Retina (tissue), 1 donor: ENCODE results near the gene TAX1BP1.

Experiments
- DNase-seq: peaks from one replicate; pipeline ENCODE4 v3.0.0-alpha.2; 2016

Gene TAX1BP1

GRCh38 chr7:27782849-27783248, 42.9 kb downstream of the TAX1BP1 start:
- no peak for DNase-seq

DNA sequence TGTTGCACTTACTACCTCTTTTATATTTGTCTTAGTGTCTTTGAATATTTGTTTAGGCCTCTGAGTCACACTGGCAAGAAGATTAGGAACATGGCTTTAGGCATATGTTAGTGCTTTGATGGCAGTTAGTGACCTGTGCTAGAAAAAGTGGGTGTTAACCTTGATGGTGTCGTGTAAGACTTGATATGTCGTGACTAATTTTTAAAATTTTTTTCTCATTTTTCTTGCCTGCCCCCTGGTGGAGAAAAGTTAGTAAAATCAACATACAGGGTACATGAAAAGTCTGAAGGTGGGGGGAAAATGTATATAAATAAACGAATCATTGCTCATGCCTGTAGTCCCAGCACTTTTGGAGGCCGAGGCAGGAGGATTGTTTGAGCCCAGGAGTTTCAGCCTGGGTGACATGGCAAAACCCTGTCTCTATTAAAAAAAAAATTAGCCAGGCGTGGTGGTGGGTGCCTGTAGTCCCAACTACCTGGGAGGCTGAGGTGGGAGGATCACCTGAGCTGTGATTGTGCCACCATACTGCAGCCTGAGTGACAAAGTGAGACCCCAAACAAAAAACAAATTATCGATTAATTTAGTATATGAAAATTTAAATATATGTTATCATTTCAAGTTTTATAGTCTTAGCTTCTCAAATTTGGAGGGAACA, 44.6 kb downstream of the TAX1BP1 start:
- peak; percentile 22 for DNase-seq

DNA sequence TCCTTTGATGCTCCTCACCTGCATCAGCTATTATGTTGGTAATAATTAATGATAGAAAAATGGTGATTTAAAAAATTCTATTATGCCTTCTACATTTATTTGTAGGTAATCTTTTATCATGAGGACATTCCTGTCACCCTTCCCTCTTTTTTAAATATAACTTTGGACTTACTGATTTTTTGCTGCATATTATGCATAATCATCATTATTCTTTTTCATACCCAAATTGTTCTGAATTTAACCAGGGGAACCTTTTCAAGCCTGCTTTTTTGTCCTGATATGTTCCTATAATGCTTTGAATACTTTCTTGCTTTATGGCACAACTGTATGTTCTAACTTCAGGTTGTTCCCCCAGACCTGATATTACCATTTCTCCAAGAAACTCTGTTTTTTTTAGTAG, 48.5 kb downstream of the TAX1BP1 start:
- no peak for DNase-seq

DNA sequence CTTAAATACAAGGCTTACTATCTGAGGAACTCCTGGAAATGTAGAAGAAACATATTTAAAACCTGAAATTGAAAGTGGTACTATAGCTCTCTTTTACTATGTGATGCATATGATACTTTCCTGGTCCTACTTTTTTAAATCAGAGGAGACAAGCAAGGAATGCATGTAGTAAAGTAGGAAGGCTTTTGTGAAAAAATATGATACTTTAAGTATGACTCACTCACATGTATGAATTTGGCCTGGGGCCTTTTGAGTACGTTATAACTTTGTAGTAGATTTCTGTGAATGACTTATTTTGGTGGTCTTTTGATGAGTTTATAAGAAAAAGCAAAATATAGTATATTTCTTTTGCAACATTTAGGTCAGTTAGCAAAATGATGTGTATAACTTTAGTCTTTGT, 53.8 kb downstream of the TAX1BP1 start:
- DNase-seq = no peak

DNA sequence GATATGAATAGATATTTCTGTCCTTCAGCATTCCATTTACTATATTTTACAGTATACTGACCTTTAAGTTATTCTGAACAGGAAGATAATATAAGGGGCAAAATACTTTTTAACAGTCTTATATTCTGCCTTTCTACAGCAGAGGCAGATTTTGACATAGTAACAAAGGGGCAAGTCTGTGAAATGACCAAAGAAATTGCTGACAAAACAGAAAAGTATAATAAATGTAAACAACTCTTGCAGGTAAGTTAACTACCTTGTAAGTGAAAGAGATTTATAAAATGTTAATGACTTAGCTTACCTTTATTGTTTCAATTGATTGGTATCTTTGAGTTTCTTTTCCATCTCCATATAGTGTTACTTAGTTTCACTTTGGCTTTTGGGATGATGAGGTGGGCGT, 56.0 kb downstream of the TAX1BP1 start:
- DNase-seq = no peak

- DNase-seq = no peak
These were observed 59.2 kb downstream of the TAX1BP1 start for GRCh38 chr7:27799212-27799611.

- DNase-seq = no peak
These were observed 63.0 kb downstream of the TAX1BP1 start for GRCh38 chr7:27802999-27803398.

DNA sequence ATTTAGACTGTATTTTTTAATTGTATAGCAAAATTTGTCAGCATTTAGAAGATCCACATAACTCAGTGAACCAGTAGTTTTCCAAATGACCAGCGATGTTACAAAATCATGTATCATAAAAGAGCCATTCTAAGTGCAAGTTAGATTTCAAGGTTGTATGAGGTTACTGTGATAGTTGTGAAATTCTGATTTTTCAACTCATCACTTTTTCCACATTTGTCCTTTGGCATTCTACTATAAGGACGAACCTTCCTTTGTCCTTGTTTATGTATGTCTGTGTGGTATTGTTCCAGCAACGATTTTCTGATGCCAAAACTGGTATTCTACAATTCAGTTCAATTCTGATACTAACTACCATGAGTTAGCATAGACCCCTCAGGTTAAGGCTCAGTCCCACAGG, 64.2 kb downstream of the TAX1BP1 start:
- no peak for DNase-seq

DNA sequence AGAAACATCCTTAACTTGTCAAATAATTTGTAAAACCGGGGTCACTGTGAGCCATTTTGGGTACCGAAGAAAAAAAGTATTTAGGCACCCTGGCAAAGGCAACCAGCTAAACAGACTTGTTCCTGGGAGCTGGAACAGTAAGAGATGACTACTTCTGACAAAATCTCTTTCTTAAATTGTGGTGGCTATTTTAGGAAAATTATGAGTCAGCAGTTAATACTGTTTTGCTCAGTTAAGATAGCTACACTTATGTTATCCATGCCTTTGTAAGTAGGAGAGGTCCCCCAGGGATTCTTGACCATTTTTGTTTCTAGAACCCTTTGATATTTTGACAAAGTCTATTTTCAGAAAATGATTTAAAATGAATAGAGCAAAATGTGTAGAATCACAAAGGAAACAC, 68.7 kb downstream of the TAX1BP1 start:
- no peak for DNase-seq

GRCh38 chr7:27810186-27810585, 70.2 kb downstream of the TAX1BP1 start:
- no peak for DNase-seq

DNA sequence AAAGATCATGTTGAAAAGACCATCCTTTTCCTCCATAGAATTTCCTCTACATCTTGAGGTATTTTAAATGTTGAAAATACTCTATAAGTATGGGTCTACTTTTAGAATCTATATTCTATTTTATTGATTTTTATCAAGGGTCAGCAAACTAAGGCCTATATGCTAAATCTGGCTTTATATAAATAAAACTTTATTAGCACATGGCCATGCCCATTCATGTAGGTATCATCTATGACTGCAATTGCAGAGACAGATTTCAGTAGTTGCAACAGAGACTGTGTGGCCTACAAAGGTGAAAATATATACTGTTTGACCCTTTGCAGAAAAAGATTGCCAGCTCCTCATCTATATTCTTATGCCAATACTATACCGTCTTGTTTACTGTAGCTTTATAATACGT, 72.7 kb downstream of the TAX1BP1 start:
- no peak for DNase-seq

- no peak for DNase-seq
These were observed 82.3 kb downstream of the TAX1BP1 start for GRCh38 chr7:27822245-27822644.

GRCh38 chr7:27825891-27826290, 85.9 kb downstream of the TAX1BP1 start:
- no peak for DNase-seq

- DNase-seq = no peak
These were observed 86.4 kb downstream of the TAX1BP1 start for GRCh38 chr7:27826357-27826756.

- no peak for DNase-seq
These were observed 94.4 kb downstream of the TAX1BP1 start for GRCh38 chr7:27834179-27834921.

DNA sequence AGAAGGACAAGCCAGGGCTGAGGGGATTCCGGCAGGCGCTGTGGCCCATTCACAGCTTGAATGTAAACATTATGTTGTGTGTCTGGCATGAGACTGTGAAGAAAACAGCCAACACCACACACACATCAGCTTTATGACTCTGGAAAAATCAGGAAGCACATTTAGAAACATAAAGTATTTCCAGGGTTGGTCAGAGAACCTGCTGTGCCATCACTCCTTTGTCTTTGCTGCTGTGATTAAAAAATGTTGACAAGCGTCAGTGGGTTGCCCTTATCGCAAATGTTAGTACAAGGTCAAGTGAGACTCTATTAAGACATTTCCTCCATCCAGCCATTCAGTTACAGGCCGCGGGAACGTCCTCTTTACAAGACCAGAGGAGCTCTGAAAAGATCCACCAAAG, 95.4 kb downstream of the TAX1BP1 start:
- no peak for DNase-seq

DNA sequence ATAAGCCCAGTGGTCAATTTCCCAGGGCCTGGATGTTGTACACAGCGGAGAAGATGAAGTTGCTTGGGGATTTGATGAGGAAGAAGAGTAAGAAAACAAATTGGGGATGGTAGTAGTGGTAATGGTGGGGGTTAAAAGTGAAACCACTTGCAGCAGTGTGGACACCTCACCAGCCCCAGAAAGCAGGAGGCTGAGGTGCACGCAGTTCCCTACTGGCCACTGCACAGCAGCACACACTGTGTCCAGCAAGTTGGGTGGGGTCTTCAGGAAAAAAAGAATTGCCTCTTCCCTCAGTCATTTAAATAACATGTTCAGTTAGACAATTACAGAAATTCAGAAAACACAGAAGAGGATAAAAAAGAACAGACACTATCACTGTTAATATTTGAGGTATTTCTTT, 96.6 kb downstream of the TAX1BP1 start:
- DNase-seq = no peak

DNA sequence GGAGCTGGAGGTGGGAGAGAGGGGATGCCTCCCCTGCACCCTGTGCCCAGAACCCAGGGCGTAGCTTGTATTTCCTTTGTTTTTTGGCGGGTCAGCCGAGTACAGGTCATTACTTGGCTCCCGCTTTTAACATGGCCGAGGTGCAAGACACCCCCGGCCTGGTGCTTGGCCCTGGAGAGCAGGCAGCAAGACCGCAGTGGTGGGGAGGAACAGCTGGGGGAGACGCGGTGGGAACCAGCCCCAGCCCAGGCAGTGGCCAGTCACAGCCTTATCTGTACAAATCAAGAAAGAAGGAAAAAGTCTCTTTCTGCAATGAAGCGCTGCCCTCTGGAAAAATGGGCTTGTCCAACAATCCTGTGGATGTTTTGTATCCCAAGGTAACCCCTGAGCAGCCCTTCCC, 99.1 kb downstream of the TAX1BP1 start:
- DNase-seq = no peak

GRCh38 chr7:27840313-27840712, 100.4 kb downstream of the TAX1BP1 start:
- no peak for DNase-seq

DNA sequence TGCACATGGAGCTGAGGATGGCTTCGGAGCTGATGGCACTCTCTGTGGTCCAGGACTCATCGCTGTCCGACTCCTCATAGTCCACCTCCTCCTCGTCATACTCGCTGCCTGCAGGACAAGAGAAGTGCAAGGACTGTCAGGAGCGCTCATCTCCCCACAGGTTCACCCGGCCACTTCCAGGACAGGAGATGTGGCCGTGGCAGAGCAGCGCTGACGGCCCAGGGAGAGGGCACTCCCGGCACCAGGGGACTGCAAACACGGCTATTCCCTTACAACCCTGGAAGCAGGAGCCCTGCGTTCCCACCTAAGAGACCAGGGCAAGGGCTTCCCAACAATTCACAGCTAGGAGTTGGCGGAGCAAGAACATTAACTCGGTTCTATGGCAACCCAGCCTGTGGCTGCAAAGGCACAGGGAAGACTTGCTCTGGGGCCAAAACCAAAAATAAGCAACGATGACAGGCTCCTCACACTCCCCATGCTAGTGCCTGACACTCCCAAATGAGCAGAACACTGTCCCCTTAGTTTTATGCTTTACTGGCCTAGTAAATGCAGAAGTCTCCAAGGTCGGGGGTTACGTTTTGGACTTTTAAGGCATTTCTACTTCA, 100.9 kb downstream of the TAX1BP1 start:
- DNase-seq = no peak

DNA sequence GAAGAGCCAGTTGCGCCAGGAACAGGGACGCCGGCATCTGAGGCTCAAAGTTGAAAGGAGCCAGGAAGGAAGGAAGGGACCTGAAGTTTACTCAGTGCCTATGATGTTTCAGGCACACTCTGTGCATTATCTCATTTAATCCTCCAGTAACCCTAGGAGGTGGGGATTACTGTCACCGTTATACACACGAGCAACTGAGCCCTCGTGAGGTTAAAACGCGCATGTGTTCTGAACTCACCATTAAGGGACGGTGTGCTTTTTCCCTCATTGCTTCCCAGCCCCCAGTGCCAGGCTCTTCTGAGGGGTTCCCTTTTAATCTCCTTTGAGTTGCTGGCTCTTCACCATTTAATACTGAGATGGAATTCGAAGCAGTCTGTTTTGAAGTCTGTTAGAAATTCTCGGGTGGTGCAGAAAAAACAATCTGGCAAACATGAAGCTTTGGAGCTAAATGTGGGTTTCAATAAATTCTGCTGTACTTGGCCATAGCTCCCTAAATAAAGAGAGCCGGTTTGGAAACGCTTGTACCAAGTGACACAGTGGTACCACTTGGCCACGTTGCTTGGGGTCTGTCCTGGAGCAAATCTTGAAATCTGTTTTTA, 102.2 kb downstream of the TAX1BP1 start:
- DNase-seq = peak; percentile 36

- DNase-seq = peak; percentile 42
These were observed 102.9 kb downstream of the TAX1BP1 start for GRCh38 chr7:27842851-27843250.

- DNase-seq = no peak
These were observed 103.8 kb downstream of the TAX1BP1 start for GRCh38 chr7:27843584-27844305.
